Jurkat, Clone E6-1 (cell line): Measurements from ENCODE around the gene BEST4.
"Not testable (repeated sequence)": the region's sequence is repeated elsewhere in the genome, so short reads cannot be mapped to it uniquely, and the experiment has no call there.

ENCODE experiments used
- DNase-seq: peaks from one replicate; pipeline ENCODE4 v3.0.0-alpha.2; 2011; ENCODE audit warnings: low read depth, low spot score
- H3K4me3 ChIP-seq: 2 replicates; pipeline ENCODE4 v1.5.1; 2011; ENCODE audit warnings: mild to moderate bottlenecking, low read length, control low read depth, moderate library complexity

The BEST4 gene

DNA sequence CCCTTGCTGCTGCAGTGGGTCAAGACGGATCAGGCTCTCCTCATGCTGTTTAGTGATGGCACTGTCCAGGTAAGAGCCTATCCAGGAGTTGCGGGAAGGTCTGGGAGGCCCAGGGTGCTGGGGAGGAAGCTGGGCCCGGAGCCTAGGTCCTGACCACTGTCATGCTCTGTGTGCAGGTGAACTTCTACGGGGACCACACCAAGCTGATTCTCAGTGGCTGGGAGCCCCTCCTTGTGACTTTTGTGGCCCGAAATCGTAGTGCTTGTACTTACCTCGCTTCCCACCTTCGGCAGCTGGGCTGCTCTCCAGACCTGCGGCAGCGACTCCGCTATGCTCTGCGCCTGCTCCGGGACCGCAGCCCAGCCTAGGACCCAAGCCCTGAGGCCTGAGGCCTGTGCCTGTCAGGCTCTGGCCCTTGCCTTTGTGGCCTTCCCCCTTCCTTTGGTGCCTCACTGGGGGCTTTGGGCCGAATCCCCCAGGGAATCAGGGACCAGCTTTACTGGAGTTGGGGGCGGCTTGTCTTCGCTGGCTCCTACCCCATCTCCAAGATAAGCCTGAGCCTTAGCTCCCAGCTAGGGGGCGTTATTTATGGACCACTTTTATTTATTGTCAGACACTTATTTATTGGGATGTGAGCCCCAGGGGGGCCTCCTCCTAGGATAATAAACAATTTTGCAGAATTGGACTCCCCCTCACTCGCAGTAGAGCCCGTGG lies 17.5 kb upstream of the BEST4 start:
- H3K4me3 ChIP-seq: no peak overlapping the region
- DNase-seq: no peak

DNA sequence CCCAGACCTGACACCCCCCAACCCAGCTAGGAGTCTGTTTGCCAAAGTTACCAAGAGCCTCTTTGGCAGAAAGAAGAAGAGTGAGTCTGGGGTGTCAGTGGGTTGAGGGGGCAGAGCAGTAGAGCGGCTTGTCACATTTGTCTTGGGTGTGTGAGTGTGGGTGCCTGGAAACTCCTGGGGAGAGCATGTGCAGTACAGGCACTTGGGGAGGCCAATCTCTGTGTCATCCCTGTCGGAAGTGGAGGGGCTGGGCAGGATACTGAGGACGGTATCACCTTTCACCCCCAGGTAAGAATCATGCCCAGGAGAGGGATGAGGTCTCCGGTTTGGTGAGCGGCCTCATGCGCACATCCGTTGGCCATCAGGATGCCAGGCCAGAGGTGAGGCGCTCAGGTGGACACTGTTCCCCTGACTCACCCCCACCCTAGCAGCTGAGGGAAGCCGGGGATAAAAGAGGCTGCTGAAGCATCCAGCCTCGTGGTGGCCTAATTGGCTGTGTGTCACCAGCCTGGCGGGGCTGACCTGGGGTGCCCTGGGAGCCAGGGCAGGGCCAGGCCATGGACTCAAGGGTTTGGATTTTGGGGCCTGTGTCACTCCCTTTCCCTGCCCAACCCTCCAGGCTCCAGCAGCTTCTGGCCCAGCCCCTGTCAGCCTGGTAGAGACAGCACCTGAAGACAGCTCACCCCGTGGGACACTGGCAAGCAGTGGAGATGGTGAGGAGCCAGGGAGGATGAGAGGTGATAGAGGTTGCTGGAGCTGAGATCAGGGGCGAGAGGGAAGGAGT lies 15.5 kb upstream of the BEST4 start:
- DNase-seq: no peak
- H3K4me3 ChIP-seq: no peak overlapping the region

DNA sequence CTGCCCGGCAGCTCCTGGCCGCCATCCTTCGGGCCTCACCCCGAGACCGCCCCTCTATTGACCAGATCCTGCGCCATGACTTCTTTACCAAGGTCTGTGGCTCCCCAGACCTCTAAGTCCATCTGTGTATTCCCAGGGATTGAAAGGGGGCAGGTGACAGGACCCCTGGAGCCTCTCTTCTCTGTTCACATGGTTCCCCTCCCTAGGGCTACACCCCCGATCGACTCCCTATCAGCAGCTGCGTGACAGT lies 15.0 kb upstream of the BEST4 start:
- no peak for DNase-seq
- no peak overlapping the region for H3K4me3 ChIP-seq

GRCh38 chr1:44802306-44803061 lies 14.5 kb upstream of the BEST4 start:
- DNase-seq: no peak
- H3K4me3 ChIP-seq: no peak overlapping the region

- no peak overlapping the region for H3K4me3 ChIP-seq
- DNase-seq: no peak
Observed at GRCh38 chr1:44801491-44802305, 13.7 kb upstream of the BEST4 start.

DNA sequence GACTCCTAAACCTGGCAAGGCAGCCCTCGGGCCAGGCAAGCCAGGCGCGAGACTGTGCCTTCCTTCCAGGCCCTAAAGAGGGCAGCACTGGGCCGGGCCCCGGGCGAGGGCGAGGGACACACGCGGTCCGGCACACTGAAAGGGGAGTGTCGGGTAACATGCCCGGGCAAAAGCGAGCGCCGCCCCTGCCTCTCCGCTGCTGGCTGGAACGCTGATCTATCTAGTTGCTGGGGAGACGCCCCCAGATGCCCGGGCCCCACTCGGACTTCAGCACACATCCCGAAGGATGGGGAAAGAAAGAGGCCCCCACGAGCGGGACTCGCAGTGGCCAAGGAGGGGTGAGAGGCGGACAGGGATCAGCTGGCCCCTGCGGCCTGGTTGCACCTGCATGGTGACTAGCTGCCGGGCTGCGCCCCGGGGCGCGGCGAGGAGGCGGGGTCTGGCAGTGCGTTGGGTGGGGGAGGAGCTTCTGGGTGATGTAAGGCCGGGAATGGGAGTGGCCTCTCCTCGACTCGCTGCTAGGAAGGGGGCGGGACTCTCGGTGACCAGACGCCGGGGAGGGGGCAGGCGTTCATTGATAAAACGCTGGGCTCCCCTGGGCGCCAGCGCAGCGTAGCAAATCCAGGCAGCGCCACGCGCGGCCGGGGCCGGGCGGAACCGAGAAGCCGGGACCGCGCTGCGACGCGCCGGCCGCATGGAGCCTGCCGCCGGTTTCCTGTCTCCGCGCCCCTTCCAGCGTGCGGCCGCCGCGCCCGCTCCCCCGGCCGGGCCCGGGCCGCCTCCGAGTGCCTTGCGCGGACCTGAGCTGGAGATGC lies 12.0 kb upstream of the BEST4 start, which contains the start of gene PLK3:
PLK3 (plus strand) TSS at position 608 of the 815 bp plus-strand sequence; CDS start at position 695, 87 bp downstream.
- H3K4me3 ChIP-seq: peak within 1 kb of the TSS; percentile 65
- peak; percentile 95 for DNase-seq

DNA sequence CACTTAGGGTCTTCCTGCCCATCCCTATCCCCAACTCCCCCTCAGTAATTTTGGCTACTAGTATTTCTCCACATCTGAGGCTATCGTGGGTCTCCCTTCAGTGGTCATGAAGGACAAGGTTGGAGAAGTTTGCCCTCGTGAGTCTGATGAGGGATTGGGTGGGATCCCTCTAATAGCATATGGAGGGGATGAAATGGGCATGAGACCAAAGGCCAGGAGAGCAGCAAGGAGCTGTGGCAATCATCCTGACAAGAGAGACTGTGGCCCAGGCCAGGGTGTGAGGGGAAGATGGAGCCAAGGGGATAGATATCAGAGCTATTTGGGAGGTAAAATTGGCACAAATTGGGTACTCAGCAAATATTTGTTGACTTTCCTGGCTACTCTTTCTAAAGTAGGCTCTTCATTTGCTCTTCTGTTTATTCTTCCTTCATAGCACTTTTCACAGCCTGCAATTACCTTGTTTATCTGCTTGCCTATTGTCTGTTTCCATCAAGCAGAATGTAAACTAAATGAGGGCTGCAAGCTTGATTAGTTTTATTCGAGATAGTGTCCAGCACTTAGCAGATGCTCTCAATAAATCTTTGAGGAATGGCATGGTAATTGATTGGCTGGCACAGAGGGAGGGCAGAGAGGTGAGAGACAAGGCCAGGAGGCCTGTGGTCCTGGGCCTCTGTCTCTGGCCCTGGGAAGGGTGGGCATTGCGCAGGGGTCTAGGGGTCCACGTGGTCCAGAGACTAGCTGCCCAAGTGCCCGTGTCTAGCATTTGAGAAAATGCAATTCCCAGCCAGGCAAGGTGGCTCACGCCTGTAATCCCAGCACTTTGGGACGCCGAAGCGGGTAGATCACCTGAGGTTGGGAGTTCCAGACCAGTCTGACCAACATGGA lies 10.8 kb upstream of the BEST4 start:
- H3K4me3 ChIP-seq: no peak overlapping the region
- no peak for DNase-seq

- not testable (repeated sequence) for DNase-seq, H3K4me3 ChIP-seq
Observed at GRCh38 chr1:44797886-44798285, 9.9 kb upstream of the BEST4 start.

DNA sequence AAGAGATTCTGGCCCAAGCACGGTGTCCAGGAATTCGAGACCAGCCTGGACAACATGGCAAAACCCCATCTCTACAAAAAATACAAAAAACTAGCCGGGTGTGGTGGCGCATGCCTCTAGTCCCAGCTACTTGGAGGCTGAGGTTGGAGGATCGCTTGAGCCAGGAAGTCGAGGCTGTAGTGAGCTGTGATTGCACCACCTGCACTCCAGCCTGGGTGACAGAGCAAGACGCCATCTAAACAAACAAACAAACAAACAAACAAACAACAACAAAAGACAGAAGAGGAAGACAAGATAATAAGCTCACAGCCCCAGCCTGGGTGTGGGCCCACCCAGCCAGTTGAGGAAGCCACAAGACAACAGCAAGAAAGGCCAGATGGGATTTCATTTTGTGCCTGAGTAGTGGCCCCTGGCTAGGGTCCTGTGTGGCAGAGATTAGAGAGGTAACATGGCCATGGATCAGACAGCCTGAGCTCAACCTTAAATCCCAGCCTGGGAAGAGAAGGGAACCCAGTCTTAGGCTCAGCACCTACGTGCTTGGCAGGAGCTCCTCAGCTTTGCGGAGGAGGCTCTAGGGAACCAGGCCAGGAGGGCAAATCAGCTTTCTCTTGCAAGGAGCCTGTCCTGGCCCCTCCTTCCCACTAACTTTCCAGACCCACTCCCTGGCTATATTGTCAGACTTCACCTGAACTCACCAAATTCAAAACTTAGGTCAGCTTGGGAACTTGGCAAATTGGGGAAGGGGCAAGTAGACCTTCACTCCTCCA lies 4.9 kb upstream of the BEST4 start:
- no peak for DNase-seq
- H3K4me3 ChIP-seq: no peak overlapping the region

DNA sequence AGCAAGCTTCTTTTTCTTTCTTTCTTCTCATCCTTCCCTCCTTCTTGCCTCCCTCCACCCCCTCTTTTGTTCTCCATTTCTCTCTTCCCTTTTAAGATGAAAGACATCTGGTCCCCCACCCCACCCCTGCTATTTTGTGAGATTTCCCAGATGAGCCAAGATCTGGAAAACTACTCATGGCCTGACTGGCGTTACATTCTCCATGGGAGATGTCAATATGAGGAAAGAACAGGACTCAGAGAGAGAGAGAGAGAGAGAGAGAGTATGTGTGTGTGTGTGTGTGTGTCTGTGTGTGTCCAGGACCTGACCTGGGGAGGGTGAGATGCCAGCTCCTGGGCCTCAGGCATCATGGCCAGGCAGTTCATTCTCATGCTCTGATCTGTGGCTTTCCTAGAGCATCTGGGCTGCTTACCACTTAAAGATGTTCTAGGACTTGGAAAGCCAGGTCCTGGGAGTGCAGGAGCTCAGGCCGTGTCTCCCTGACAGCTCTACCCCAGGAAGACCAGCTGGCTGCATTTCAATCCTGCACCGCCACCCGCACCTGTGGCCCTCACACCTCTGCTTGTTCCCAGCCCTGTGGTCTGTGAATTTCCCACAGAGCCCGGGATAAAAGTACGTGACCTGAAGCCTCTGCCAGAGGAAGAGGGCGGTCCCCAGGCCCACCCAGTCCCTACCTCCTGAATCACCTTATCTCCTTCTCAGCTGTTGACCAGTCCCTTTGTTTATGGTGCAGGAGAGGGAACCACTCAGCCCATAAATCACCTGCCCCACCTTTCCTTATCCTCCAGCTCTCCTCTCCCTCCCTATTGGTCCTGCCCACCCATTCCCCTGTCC lies 3.2 kb upstream of the BEST4 start:
- DNase-seq: no peak
- no peak overlapping the region for H3K4me3 ChIP-seq

GRCh38 chr1:44787506-44787905 lies 464 bp downstream of the BEST4 start:
- DNase-seq: no peak
- no peak overlapping the region for H3K4me3 ChIP-seq

GRCh38 chr1:44786841-44787426 lies 1.0 kb downstream of the BEST4 start:
- no peak for DNase-seq
- H3K4me3 ChIP-seq: no peak overlapping the region

- no peak overlapping the region for H3K4me3 ChIP-seq
- peak; percentile 43 for DNase-seq
Observed at GRCh38 chr1:44786138-44786840, 1.7 kb downstream of the BEST4 start.

DNA sequence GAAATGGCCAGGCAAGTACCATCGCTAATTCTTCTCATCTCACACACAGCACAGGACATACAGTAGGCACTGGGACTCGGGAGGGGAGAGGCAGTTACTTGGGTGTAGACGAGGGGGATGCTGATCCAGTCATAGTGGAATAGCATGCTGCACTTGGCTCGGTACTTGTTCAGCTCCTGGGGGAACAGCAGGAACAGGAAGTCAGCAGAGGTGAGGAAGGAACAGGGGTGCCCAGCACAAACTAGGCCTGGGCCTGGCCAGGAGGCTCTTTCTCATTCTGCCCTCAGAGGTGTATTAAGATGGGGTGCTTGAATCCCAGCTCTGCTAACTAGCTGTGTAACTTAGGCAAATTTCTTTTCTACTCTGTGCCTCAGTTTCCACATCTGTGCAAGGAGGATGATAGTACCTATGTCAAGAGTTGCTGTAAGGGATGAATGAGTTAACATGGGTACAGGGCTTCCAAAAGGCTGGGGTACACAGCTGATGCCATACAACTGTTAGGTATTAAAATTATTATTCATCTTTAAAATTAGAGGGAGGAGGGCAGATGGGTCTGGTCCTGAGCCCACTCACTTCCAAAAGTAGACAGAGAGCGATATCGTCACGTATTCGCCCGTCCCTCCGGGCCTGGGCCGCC lies 2.4 kb downstream of the BEST4 start:
- no peak for DNase-seq
- no peak overlapping the region for H3K4me3 ChIP-seq

DNA sequence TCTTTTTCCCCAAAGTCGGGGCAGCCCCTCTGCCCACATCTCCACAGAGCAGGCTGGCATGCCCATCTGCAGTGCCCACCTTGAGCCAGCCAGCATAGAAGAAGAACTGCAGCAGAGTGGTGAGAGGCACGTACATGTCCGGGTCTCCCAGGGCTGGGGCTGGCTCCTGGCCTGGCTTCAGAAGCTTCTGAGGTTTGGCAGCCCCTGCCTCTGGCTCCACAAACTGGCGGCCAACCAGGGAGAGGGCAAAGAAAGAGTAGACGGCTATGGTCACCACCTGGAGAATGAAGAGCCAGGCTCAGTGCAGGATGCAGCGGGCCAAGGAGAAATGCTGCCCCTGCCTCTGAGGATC lies 3.0 kb downstream of the BEST4 start:
- H3K4me3 ChIP-seq: no peak overlapping the region
- no peak for DNase-seq
